A549 (cell line): ENCODE measurements around the gene CADPS2.

Source experiments
- BHLHE40 ChIP-seq: IDR thresholded peaks from 2 replicates; pipeline ENCODE4 v1.6.1; 2012; ENCODE audit warnings: low read depth, low read length, inconsistent platforms
- CBX8 ChIP-seq: fragments of 200-600 bp; sonication (generic); IDR thresholded peaks from 2 replicates; pipeline ENCODE4 v1.6.1; 2016
- MAFK ChIP-seq: fragments of 450-650 bp; IDR thresholded peaks from 2 replicates; pipeline ENCODE4 v1.6.1; 2014; ENCODE audit not compliant: partially characterized antibody
- RFX5 ChIP-seq: fragments of 450-650 bp; IDR thresholded peaks from 2 replicates; pipeline ENCODE4 v1.7.1; 2014; ENCODE audit warnings: antibody characterized with exemption, mild to moderate bottlenecking, moderate library complexity
- TF ChIP-seq, protein P1 (sequence below): IDR thresholded peaks from 2 replicates; pipeline ENCODE4 v1.6.1; 2012; ENCODE audit warnings: low read depth, borderline replicate concordance

DNA sequence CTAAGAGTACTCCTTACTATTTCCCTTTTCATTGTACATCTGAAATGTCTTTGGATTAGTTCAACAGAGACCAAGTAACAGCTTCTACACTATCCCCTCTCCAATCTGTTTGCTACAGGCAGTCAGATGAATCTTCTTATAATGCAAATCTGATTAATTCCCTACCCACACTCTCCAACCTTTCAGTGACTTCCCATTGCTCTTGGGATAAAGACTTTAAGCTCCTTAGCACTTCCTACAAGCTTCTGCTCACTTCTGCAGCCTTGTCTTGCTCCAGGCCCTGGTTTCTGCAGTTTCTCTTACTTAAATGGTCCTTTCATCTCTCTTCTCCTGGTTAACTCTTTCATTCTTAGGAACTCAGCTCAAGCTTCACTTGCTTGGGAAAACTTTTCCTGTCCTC, 516.5 kb downstream of the CADPS2 start:
- no peak for TF ChIP-seq BHLHE40
- TF ChIP-seq MAFK = no peak
- no peak for TF ChIP-seq CBX8
- TF ChIP-seq, protein P1, sequence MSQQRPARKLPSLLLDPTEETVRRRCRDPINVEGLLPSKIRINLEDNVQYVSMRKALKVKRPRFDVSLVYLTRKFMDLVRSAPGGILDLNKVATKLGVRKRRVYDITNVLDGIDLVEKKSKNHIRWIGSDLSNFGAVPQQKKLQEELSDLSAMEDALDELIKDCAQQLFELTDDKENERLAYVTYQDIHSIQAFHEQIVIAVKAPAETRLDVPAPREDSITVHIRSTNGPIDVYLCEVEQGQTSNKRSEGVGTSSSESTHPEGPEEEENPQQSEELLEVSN = no peak
- TF ChIP-seq RFX5 = no peak
